HL-60 (cell line): Measurements from ENCODE around the gene DPPA3.
"Not testable (repeated sequence)": the region's sequence is repeated elsewhere in the genome, so short reads cannot be mapped to it uniquely, and the experiment has no call there.

Experiments
- DNase-seq, 2 experiments: peaks; one replicate each; pipeline ENCODE4 v3.0.0-alpha.2; 2010 to 2020; ENCODE audit warnings: low read depth in 1 of 2, low spot score in 1 of 2
- H3K27ac ChIP-seq: fragments of 250-450 bp; sonication (Bioruptor Pico); replicated peaks from 2 replicates; pipeline ENCODE4 v1.5.1; 2020; ENCODE audit warnings: mild to moderate bottlenecking, moderate library complexity
- H3K27me3 ChIP-seq: fragments of 250-450 bp; sonication (Bioruptor Pico); 2 replicates; pipeline ENCODE4 v1.5.1; 2021; ENCODE audit warnings: mild to moderate bottlenecking, moderate library complexity; ENCODE audit not compliant: insufficient read depth, poor library complexity, severe bottlenecking
- H3K4me3 ChIP-seq: replicated peaks from 2 replicates; pipeline ENCODE4 v1.5.1; 2011; ENCODE audit warnings: mild to moderate bottlenecking, control low read depth, low read length; ENCODE audit not compliant: insufficient read depth
- CTCF ChIP-seq: IDR thresholded peaks from one replicate; pipeline ENCODE4 v1.5.1; 2011; ENCODE audit warnings: low read length, control low read depth, inconsistent platforms; ENCODE audit not compliant: insufficient read depth
- GABPA ChIP-seq: IDR thresholded peaks from 2 replicates; pipeline ENCODE4 v1.6.1; 2012; ENCODE audit warnings: low read depth
- POLR2AphosphoS5 ChIP-seq: IDR thresholded peaks from 2 replicates; pipeline ENCODE4 v1.6.1; 2012; ENCODE audit warnings: low read depth
- REST ChIP-seq: IDR thresholded peaks from 2 replicates; pipeline ENCODE4 v1.6.1; 2012; ENCODE audit warnings: low read depth; ENCODE audit not compliant: insufficient replicate concordance
- SPI1 ChIP-seq: IDR thresholded peaks from 2 replicates; pipeline ENCODE4 v1.6.1; 2012; ENCODE audit warnings: low read depth, mild to moderate bottlenecking, borderline replicate concordance

DPPA3 gene

GRCh38 chr12:7749442-7749841 lies 38.2 kb downstream of the DPPA3 start:
- TF ChIP-seq CTCF (no peak), POLR2AphosphoS5 (no peak), SPI1 (no peak), REST (no peak), GABPA (no peak)
- H3K4me3 ChIP-seq = no peak overlapping the region
- H3K27me3 ChIP-seq = no peaks in the 10 kb centered on the region

GRCh38 chr12:7750350-7750749 lies 39.1 kb downstream of the DPPA3 start:
- no peak overlapping the region for H3K27ac ChIP-seq
- no peaks in the 10 kb centered on the region for H3K27me3 ChIP-seq
- no peak for DNase-seq
- TF ChIP-seq GABPA (no peak), REST (no peak), CTCF (no peak), POLR2AphosphoS5 (no peak), SPI1 (no peak)
- H3K4me3 ChIP-seq = no peak overlapping the region

More at GRCh38 chr12:7749442-7749841, 38.2 kb downstream of the DPPA3 start:
- DNase-seq = no peak
- no peak overlapping the region for H3K27ac ChIP-seq

GRCh38 chr12:7751394-7751793 lies 40.2 kb downstream of the DPPA3 start:
- Histone ChIP-seq H3K27ac (no peak overlapping the region), H3K4me3 (no peak overlapping the region), H3K27me3 (no peaks in the 10 kb centered on the region)
- no peak for DNase-seq
- TF ChIP-seq SPI1 = no peak
- no peak for TF ChIP-seq CTCF
- TF ChIP-seq POLR2AphosphoS5 = no peak
- no peak for TF ChIP-seq GABPA
- TF ChIP-seq REST = no peak

GRCh38 chr12:7751941-7752922 lies 41.0 kb downstream of the DPPA3 start:
- H3K27me3 ChIP-seq, H3K4me3 ChIP-seq: not testable (repeated sequence)
- DNase-seq = peak; percentile 35 to 63
- 0 out of 2 replicates have a peak overlapping the region, but pooled peaks have one; percentile 42 for H3K27ac ChIP-seq

GRCh38 chr12:7755668-7756067 lies 44.4 kb downstream of the DPPA3 start:
- H3K27me3 ChIP-seq, H3K27ac ChIP-seq, H3K4me3 ChIP-seq, DNase-seq: not testable (repeated sequence)
